Mammary epithelial cell (primary cell): ENCODE data around the gene CD300LG.

Experiments used
- EZH2 ChIP-seq: IDR thresholded peaks from 2 replicates; pipeline ENCODE4 v1.6.1; 2012; ENCODE audit warnings: low read length, inconsistent platforms, borderline replicate concordance
- TF ChIP-seq, protein P1 (sequence below), 2 donors: IDR thresholded peaks in 1 of 2; conservative IDR thresholded peaks in 1 of 2; 2 replicates each; pipeline ENCODE4 v1.5.1; 2011 to 2012; ENCODE audit warnings: inconsistent platforms in 2 of 2, low read length in 2 of 2, mild to moderate bottlenecking in 2 of 2, control low read depth in 1 of 2, low read depth in 1 of 2; ENCODE audit not compliant: insufficient read depth in 1 of 2; ENCODE audit errors: extremely low read depth in 1 of 2

DNA sequence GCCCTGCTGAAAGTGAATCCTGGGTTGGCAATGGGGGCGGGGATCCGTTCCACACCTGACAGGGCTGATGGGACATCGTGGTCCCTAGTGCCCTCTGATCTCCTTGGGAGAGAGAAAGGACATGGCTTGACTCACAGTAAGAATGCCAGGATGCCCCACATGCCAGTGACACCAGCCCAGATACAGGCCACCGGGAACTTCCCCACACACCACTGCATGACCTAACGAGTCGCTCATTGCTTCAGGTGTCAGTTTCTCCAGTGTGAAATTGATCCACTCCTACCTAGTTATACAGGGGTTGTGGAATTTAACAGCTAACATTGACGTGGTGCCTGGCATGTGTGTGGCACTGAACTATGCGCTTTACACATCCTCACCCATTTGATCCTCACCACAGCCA, 7.5 kb downstream of the CD300LG start:
- TF ChIP-seq, protein P1, sequence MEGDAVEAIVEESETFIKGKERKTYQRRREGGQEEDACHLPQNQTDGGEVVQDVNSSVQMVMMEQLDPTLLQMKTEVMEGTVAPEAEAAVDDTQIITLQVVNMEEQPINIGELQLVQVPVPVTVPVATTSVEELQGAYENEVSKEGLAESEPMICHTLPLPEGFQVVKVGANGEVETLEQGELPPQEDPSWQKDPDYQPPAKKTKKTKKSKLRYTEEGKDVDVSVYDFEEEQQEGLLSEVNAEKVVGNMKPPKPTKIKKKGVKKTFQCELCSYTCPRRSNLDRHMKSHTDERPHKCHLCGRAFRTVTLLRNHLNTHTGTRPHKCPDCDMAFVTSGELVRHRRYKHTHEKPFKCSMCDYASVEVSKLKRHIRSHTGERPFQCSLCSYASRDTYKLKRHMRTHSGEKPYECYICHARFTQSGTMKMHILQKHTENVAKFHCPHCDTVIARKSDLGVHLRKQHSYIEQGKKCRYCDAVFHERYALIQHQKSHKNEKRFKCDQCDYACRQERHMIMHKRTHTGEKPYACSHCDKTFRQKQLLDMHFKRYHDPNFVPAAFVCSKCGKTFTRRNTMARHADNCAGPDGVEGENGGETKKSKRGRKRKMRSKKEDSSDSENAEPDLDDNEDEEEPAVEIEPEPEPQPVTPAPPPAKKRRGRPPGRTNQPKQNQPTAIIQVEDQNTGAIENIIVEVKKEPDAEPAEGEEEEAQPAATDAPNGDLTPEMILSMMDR (conservative IDR thresholded peaks at IDR 0.05 in 1 of 2, IDR thresholded peaks at IDR 0.05 in 1 of 2; ENCODE audit: extremely low read depth in 1 of 2, insufficient read depth in 1 of 2, low read depth in 1 of 2, low read length in 2 of 2) = no peak
- TF ChIP-seq EZH2 = no peak
